ENCODE results near the gene HNRNPF.
"Not testable (repeated sequence)": the region's sequence is repeated elsewhere in the genome, so short reads cannot be mapped to it uniquely, and the experiment has no call there.

The HNRNPF gene

DNA sequence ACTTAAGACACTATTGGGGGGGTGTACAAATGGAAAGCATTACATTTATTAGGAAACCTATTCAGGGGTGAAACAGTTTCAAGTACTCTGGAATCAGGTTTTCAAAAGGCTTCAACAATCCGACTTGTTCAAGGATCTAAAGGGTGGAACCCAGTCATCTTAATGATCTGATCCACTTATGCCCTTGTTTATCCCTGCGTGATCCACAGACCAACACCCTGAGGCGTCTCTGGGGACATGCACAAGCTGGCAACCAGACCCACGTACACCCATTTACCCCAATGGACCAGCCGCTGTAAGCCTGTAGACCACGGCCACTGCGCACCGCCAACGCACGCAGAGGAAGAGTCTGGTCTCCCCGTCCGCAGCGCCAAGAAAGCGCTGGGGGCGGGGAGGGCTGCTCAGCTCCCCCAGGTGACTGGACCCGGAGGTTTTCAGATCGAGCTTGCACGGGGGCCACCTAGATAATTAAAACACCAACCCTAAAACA is 13.4 kb downstream of the HNRNPF start:
- H3K9me2 ChIP-seq (replicated peaks; ENCODE audit: insufficient read depth, low read length): no peaks in the 10 kb centered on the region
- H3K4me3 ChIP-seq (ENCODE audit: low read length): peak overlapping the region; percentile 87
- DNase-seq: peak; percentile 60
- no peaks in the 10 kb centered on the region for H3K27me3 ChIP-seq (replicated peaks; ENCODE audit: insufficient read depth, low read length)
- no peak overlapping the region for H2AFZ ChIP-seq (ENCODE audit: low read length)
- H3K9ac ChIP-seq (ENCODE audit: low read length): peak overlapping the region; percentile 94
- H3K4me1 ChIP-seq (ENCODE audit: low read length): peaks cover 39% of the 10 kb centered on the region
- peaks cover 52% of the 10 kb centered on the region for H4K20me1 ChIP-seq (ENCODE audit: insufficient read depth, low read length)
- peaks cover 74% of the 10 kb centered on the region for H3F3A ChIP-seq (ENCODE audit: insufficient read depth, low read length)
- TF ChIP-seq EZH2phosphoT487 (IDR thresholded peaks at IDR 0.05; ENCODE audit: low read length) (no peak), EZH2 (optimal IDR thresholded peaks at IDR 0.05; ENCODE audit: low read depth, low read length) (no peak)
- TF ChIP-seq, protein P1, sequence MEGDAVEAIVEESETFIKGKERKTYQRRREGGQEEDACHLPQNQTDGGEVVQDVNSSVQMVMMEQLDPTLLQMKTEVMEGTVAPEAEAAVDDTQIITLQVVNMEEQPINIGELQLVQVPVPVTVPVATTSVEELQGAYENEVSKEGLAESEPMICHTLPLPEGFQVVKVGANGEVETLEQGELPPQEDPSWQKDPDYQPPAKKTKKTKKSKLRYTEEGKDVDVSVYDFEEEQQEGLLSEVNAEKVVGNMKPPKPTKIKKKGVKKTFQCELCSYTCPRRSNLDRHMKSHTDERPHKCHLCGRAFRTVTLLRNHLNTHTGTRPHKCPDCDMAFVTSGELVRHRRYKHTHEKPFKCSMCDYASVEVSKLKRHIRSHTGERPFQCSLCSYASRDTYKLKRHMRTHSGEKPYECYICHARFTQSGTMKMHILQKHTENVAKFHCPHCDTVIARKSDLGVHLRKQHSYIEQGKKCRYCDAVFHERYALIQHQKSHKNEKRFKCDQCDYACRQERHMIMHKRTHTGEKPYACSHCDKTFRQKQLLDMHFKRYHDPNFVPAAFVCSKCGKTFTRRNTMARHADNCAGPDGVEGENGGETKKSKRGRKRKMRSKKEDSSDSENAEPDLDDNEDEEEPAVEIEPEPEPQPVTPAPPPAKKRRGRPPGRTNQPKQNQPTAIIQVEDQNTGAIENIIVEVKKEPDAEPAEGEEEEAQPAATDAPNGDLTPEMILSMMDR (IDR thresholded peaks at IDR 0.05; ENCODE audit: low read length): no peak
- H3K9me3 ChIP-seq (replicated peaks; ENCODE audit: insufficient read depth, low read length): no peaks in the 10 kb centered on the region
- peaks cover 18% of the 10 kb centered on the region for H3K36me3 ChIP-seq (replicated peaks; ENCODE audit: insufficient read depth, low read length)
- H3K27ac ChIP-seq (ENCODE audit: low read length): peak overlapping the region; percentile 91
- H3K79me2 ChIP-seq (ENCODE audit: low read length): peaks cover 95% of the 10 kb centered on the region
- peak overlapping the region; percentile 65 for H3K4me2 ChIP-seq (ENCODE audit: low read depth, low read length)

DNA sequence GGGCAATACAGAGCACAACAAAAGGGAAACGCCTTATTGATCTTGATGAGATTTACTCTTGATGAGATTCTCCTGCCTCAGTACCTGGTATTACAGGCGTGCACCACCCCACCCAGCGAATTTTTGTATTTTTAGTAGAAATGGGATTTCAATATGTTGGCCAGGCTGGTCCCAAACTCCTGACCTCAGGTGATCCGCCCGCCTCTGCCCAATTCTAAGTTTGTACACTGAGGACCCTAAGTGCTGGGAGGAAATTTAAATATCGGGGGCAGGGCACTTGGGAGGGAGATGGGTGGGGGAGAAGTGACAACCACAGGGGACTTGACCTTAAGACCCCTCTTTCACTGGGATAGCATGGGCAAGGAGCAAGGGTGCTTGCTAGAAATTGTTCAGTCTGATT is 14.1 kb downstream of the HNRNPF start:
- Histone ChIP-seq H3K27me3 (replicated peaks; ENCODE audit: insufficient read depth, low read length) (no peaks in the 10 kb centered on the region), H4K20me1 (ENCODE audit: insufficient read depth, low read length) (peaks cover 52% of the 10 kb centered on the region), H3K79me2 (ENCODE audit: low read length) (peaks cover 95% of the 10 kb centered on the region), H3K4me1 (ENCODE audit: low read length) (peaks cover 36% of the 10 kb centered on the region), H2AFZ (ENCODE audit: low read length) (no peak overlapping the region), H3K9ac (ENCODE audit: low read length) (peak overlapping the region; percentile 94; the same call in 1 of the 2 replicates), H3F3A (ENCODE audit: insufficient read depth, low read length) (peaks cover 74% of the 10 kb centered on the region), H3K27ac (ENCODE audit: low read length) (no peak overlapping the region; the same call in 1 of the 2 replicates), H3K4me2 (ENCODE audit: low read depth, low read length) (peak overlapping the region; percentile 65), H3K9me2 (replicated peaks; ENCODE audit: insufficient read depth, low read length) (no peaks in the 10 kb centered on the region), H3K9me3 (replicated peaks; ENCODE audit: insufficient read depth, low read length) (no peaks in the 10 kb centered on the region), H3K4me3 (ENCODE audit: low read length) (peak overlapping the region; percentile 87), H3K36me3 (replicated peaks; ENCODE audit: insufficient read depth, low read length) (peaks cover 22% of the 10 kb centered on the region)
- no peak for DNase-seq
- TF ChIP-seq EZH2phosphoT487 (IDR thresholded peaks at IDR 0.05; ENCODE audit: low read length) (no peak), EZH2 (optimal IDR thresholded peaks at IDR 0.05; ENCODE audit: low read depth, low read length) (no peak)
- TF ChIP-seq, protein P1 (IDR thresholded peaks at IDR 0.05; ENCODE audit: low read length): no peak

DNA sequence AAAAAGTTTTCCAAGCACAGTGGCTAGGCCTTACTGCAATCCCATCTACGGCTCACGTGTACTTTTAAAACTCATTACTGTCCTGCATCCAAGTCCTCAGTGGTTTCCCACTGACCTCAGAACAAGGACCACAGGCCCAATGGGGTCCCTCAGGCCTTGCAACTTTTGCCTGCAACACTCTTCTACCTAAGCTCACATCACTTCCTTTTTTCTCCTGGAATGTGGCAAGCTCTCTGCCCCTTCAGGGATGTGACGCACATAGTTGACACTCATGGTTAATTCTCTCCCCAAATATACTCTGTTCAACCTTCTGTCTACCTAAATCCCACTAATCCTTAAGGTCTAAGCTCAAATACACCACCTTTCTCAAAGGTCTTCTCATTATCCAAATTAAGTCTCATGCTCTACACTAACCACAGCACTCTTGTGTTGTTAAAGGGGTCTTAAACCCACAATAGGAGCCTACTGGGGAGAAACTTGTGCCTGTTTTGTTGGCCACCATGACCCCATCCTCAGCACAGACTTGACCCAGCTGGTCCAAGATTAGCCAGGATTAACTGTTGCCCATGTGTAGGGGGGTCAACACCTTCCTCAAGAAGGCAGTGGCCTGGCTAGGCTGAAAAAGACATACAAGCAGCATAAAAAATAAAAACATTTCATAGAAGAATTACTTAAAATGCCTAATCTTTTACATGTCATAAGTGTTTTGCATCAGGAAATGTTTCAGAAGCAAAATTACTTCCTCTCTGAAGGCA is 15.2 kb downstream of the HNRNPF start:
- no peak for DNase-seq
- peaks cover 26% of the 10 kb centered on the region for H3K4me1 ChIP-seq (ENCODE audit: low read length)

DNA sequence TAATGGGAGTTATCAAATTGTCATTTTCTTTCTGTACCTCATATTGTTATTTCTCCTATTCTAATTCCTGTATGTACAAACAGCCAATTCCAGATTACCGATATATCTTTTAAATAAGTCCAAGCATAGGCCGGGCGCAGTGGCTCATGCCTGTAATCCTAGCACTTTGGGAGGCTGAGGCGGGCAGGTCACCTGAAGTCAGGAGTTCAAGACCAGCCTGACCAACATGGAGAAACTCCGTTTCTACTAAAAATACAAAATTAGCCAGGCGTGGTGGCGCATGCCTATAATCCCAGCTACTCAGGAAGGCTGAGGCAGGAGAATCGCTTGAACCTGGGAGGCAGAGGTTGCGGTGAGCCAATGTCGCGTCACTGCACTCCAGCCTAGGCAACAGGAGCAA is 15.8 kb downstream of the HNRNPF start:
- peaks cover 38% of the 10 kb centered on the region for H3K36me3 ChIP-seq (replicated peaks; ENCODE audit: insufficient read depth, low read length)
- H3K4me2 ChIP-seq (ENCODE audit: low read depth, low read length); H3K27ac ChIP-seq (ENCODE audit: low read length); H2AFZ ChIP-seq (ENCODE audit: low read length); H3K9me2 ChIP-seq (replicated peaks; ENCODE audit: insufficient read depth, low read length); H3K9me3 ChIP-seq (replicated peaks; ENCODE audit: insufficient read depth, low read length); DNase-seq; H3K4me3 ChIP-seq (ENCODE audit: low read length); H3K9ac ChIP-seq (ENCODE audit: low read length); H3K27me3 ChIP-seq (replicated peaks; ENCODE audit: insufficient read depth, low read length): not testable (repeated sequence)
- H4K20me1 ChIP-seq (ENCODE audit: insufficient read depth, low read length): peaks cover 63% of the 10 kb centered on the region
- peaks cover 74% of the 10 kb centered on the region for H3F3A ChIP-seq (ENCODE audit: insufficient read depth, low read length)
- peaks cover 22% of the 10 kb centered on the region for H3K4me1 ChIP-seq (ENCODE audit: low read length)
- H3K79me2 ChIP-seq (ENCODE audit: low read length): peaks cover 95% of the 10 kb centered on the region

More for the DNA sequence above, 15.2 kb downstream of the HNRNPF start:
- no peaks in the 10 kb centered on the region for H3K9me3 ChIP-seq (replicated peaks; ENCODE audit: insufficient read depth, low read length)
- H3K79me2 ChIP-seq (ENCODE audit: low read length): peaks cover 95% of the 10 kb centered on the region
- no peaks in the 10 kb centered on the region for H3K9me2 ChIP-seq (replicated peaks; ENCODE audit: insufficient read depth, low read length)
- H4K20me1 ChIP-seq (ENCODE audit: insufficient read depth, low read length): peaks cover 57% of the 10 kb centered on the region
- H3K4me2 ChIP-seq (ENCODE audit: low read depth, low read length): no peak overlapping the region; the same call in 1 of the 2 replicates
- 0 out of 2 replicates have a peak overlapping the region, but pooled peaks have one; percentile 87 for H3K4me3 ChIP-seq (ENCODE audit: low read length)
- peaks cover 32% of the 10 kb centered on the region for H3K36me3 ChIP-seq (replicated peaks; ENCODE audit: insufficient read depth, low read length)
- H3F3A ChIP-seq (ENCODE audit: insufficient read depth, low read length): peaks cover 74% of the 10 kb centered on the region
- no peak overlapping the region for H2AFZ ChIP-seq (ENCODE audit: low read length)
- H3K9ac ChIP-seq (ENCODE audit: low read length): no peak overlapping the region; the same call in 1 of the 2 replicates
- H3K27me3 ChIP-seq (replicated peaks; ENCODE audit: insufficient read depth, low read length): no peaks in the 10 kb centered on the region
- peak overlapping the region; percentile 7; the same call in 1 of the 2 replicates for H3K27ac ChIP-seq (ENCODE audit: low read length)
- TF ChIP-seq EZH2 (optimal IDR thresholded peaks at IDR 0.05; ENCODE audit: low read depth, low read length) (no peak), EZH2phosphoT487 (IDR thresholded peaks at IDR 0.05; ENCODE audit: low read length) (no peak)
- TF ChIP-seq, protein P1 (IDR thresholded peaks at IDR 0.05; ENCODE audit: low read length): no peak
